Lung (tissue), 12 donors: Measurements from ENCODE around the gene TMEM253. TPM values are rescaled to one million over a fixed set of nuclear protein-coding genes. Genes with fewer than 3 reads are reported as not detected.

ENCODE experiments used
- ATAC-seq: fragments of 200-7000 bp; cut with Tn5 transposase; one replicate; pipeline ENCODE4 v1.9.1; 2020; ENCODE audit warnings: moderate number of reproducible peaks; ENCODE audit not compliant: insufficient read depth, low FRiP score
- DNase-seq, 3 donors: peaks; one replicate each; pipeline ENCODE4 v3.0.0-alpha.2; 2013 to 2017
- H3K27ac ChIP-seq, 2 donors: one replicate each; pipeline ENCODE4 v1.5.1; 2013; ENCODE audit warnings: mild to moderate bottlenecking in 2 of 2, moderate library complexity in 2 of 2, control low read depth in 1 of 2, inconsistent platforms in 1 of 2, low read depth in 1 of 2, low read length in 1 of 2
- H3K27me3 ChIP-seq, 3 donors: one replicate each; pipeline ENCODE4 v1.5.1; 2013; ENCODE audit warnings: low read length in 2 of 3; ENCODE audit not compliant: control insufficient read depth in 3 of 3, insufficient read depth in 3 of 3
- H3K36me3 ChIP-seq, 4 donors: one replicate each; pipeline ENCODE4 v1.5.1; 2013; ENCODE audit warnings: low read length in 4 of 4, mild to moderate bottlenecking in 1 of 4, moderate library complexity in 1 of 4; ENCODE audit not compliant: control insufficient read depth in 4 of 4, insufficient read depth in 4 of 4
- H3K4me1 ChIP-seq, 5 donors: one replicate each; pipeline ENCODE4 v1.5.1; 2013; ENCODE audit warnings: low read length in 5 of 5, mild to moderate bottlenecking in 2 of 5, moderate library complexity in 1 of 5; ENCODE audit not compliant: control insufficient read depth in 5 of 5, insufficient read depth in 5 of 5
- H3K4me3 ChIP-seq: one replicate; pipeline ENCODE4 v1.5.1; 2013; ENCODE audit warnings: mild to moderate bottlenecking, control low read depth, moderate library complexity
- H3K9ac ChIP-seq, 2 donors: one replicate each; pipeline ENCODE4 v1.5.1; 2013; ENCODE audit warnings: low read length in 2 of 2, control low read depth in 1 of 2; ENCODE audit not compliant: insufficient read depth in 1 of 2
- H3K9me3 ChIP-seq, 4 donors: one replicate each; pipeline ENCODE4 v1.5.1; 2013; ENCODE audit warnings: low read length in 3 of 4, mild to moderate bottlenecking in 1 of 4, moderate library complexity in 1 of 4; ENCODE audit not compliant: control insufficient read depth in 4 of 4, insufficient read depth in 3 of 4
- WGBS, 2 donors: extraction: QIAGEN DNeasy Blood & Tissue Kit; methylation state at CpG; one replicate each; pipeline ENCODE4 v1.1.7; 2013; 5-methylcytosine and 5-hydroxymethylcytosine counted together
- polyA plus RNA-seq, 2 donors: library from polyadenylated mRNA; stranded (reverse); fragments of 200-250 nt; gene quantifications; one replicate each; pipeline ENCODE4 v1.2.1, GENCODE V29; 2013
- total RNA-seq, 2 donors: library from RNA; depleted of rRNA in 1 of 2; stranded (reverse); fragments of >200 nt in 1 of 2; gene quantifications; one replicate each; pipeline ENCODE4 v1.2.1, GENCODE V29; 2014 to 2021
- TF ChIP-seq, protein P1 (sequence below): IDR thresholded peaks from 2 replicates; pipeline ENCODE4 v1.5.1; 2012; ENCODE audit warnings: mild to moderate bottlenecking; ENCODE audit errors: control extremely low read depth, extremely low read depth
- donor health status: control.
- donor health status: control.
- donor health status: Bipolar disorder and iron deficiency.
- donor health status: healthy.
- donor health status: DM: yes; HTN: yes; CAD: no.

TMEM253 gene
- total and polyA plus RNA-seq, 4 donors, result 0.20 to 0.52 (median 0.34) TPM

DNA sequence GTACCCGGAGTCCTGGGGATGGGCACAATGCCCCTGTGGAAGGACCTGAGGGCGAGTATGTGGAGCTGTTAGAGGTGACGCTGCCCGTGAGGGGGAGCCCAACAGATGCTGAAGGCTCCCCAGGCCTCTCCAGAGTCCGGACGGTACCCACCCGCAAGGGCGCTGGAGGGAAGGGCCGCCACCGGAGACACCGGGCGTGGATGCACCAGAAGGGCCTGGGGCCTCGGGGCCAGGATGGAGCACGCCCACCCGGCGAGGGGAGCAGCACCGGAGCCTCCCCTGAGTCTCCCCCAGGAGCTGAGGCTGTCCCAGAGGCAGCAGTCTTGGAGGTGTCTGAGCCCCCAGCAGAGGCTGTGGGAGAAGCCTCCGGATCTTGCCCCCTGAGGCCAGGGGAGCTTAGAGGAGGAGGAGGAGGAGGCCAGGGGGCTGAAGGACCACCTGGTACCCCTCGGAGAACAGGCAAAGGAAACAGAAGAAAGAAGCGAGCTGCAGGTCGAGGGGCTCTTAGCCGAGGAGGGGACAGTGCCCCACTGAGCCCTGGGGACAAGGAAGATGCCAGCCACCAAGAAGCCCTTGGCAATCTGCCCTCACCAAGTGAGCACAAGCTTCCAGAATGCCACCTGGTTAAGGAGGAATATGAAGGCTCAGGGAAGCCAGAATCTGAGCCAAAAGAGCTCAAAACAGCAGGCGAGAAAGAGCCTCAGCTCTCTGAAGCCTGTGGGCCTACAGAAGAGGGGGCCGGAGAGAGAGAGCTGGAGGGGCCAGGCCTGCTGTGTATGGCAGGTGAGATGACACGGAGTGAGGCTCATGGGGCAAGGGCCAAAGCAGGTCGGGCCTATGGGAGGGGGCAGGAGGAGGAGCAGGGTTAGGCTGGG, 26.2 kb upstream of the TMEM253 start:
- no peak overlapping the region for H3K9ac ChIP-seq
- TF ChIP-seq, protein P1, sequence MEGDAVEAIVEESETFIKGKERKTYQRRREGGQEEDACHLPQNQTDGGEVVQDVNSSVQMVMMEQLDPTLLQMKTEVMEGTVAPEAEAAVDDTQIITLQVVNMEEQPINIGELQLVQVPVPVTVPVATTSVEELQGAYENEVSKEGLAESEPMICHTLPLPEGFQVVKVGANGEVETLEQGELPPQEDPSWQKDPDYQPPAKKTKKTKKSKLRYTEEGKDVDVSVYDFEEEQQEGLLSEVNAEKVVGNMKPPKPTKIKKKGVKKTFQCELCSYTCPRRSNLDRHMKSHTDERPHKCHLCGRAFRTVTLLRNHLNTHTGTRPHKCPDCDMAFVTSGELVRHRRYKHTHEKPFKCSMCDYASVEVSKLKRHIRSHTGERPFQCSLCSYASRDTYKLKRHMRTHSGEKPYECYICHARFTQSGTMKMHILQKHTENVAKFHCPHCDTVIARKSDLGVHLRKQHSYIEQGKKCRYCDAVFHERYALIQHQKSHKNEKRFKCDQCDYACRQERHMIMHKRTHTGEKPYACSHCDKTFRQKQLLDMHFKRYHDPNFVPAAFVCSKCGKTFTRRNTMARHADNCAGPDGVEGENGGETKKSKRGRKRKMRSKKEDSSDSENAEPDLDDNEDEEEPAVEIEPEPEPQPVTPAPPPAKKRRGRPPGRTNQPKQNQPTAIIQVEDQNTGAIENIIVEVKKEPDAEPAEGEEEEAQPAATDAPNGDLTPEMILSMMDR, result no peak
- peaks cover 0 to 17% (median 0%) of the 10 kb centered on the region in 5 donors for H3K4me1 ChIP-seq
- WGBS, 2 donors, result 92 to 93% methylated on average over 26 of the region's 26 CpGs
- no peak for DNase-seq
- H3K4me3 ChIP-seq, result no peak overlapping the region
- no peaks in the 10 kb centered on the region for H3K27me3 ChIP-seq
- no peak overlapping the region for H3K27ac ChIP-seq
- ATAC-seq, result no peak
- H3K9me3 ChIP-seq, result no peaks in the 10 kb centered on the region
- peaks cover 16 to 62% (median 43%) of the 10 kb centered on the region in 4 donors for H3K36me3 ChIP-seq

DNA sequence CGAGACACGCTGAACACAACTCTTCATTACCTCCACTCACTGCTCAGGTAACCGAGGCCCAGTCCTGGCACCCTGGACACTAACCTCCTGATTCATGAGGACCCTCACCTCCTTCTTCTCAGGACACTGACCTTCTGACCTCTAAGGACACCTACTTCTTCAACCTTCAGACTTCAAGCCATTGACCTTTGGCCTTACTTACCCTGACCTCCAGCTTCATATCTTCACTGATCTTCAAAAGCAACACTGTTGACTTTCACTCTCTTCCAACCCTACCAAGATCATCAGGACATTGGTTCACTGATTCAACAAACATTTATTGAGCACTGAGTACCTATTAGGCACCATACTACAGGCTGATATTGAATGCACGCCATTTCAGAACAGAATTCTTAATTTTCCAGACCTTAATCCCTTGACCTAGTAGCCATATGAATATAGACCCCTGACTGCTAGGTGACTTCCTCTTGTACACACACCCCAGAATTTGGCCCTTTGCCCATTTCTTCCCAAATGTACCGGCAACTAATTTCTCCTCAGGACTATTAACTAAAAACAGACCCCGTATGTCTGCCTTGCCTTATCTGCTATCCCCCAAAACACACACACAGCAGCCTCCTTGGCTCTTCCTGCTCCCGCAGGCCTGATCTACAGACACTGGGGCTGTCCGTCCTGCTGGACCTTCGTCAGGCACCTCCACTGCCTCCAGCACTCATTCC, 25.0 kb upstream of the TMEM253 start:
- no peaks in the 10 kb centered on the region for H3K27me3 ChIP-seq
- WGBS, 2 donors, result 89 to 90% methylated on average over 9 of the region's 9 CpGs
- peaks cover 0 to 17% (median 0%) of the 10 kb centered on the region in 5 donors for H3K4me1 ChIP-seq
- TF ChIP-seq, protein P1, result no peak
- no peaks in the 10 kb centered on the region for H3K9me3 ChIP-seq
- DNase-seq (no peak), ATAC-seq (no peak)
- no peak overlapping the region for H3K4me3 ChIP-seq
- H3K27ac ChIP-seq, result no peak overlapping the region
- peaks cover 24 to 69% (median 50%) of the 10 kb centered on the region in 4 donors for H3K36me3 ChIP-seq
- no peak overlapping the region for H3K9ac ChIP-seq

DNA sequence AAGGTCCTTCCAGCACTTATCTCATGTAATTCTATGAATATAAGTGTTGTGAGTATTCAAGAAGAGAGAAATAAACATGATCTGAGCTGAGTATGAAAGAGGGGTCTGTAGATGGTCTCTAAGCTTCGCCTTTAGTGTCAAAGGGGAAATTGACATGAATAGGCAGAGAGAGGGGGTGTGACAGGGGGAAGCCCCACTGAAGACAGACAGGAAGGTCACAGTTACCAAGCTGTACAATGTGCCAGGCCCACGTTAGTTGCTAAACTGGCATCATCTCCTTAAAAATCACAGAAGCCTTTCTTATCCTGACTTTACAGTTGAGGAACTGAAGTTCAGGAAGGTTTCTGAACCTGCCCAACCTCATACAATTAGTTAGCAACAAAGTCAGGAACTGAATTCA, 23.2 kb upstream of the TMEM253 start:
- Histone ChIP-seq H3K4me3 (no peak overlapping the region), H3K9me3 (no peaks in the 10 kb centered on the region), H3K9ac (no peak overlapping the region), H3K27ac (no peak overlapping the region), H3K36me3 (peaks cover 27 to 86% (median 63%) of the 10 kb centered on the region in 4 donors), H3K4me1 (peaks cover 0 to 6% (median 0%) of the 10 kb centered on the region in 5 donors), H3K27me3 (no peaks in the 10 kb centered on the region)
- no peak for DNase-seq
- TF ChIP-seq, protein P1, result no peak
- ATAC-seq, result no peak
- 62 to 67% methylated on average over 2 of the region's 2 CpGs for WGBS, 2 donors
